B cell (primary cell): ENCODE measurements around the gene LIPA. TPM values are rescaled to one million over a fixed set of nuclear protein-coding genes. Genes with fewer than 3 reads are reported as not detected.

Experiments used
- ATAC-seq: fragments of 200-7000 bp; cut with Tn5 transposase; one replicate; pipeline ENCODE4 v1.10.0; 2021; ENCODE audit warnings: low read depth, mild to moderate bottlenecking, moderate number of reproducible peaks, moderate library complexity
- CTCF ChIA-PET: fragments of 350-600 bp; sonication (Branson Sonifier 250); formaldehyde crosslinking; loops from one replicate; lab custom pipeline; 2021; ENCODE audit warnings: antibody characterized with exemption, inconsistent platforms; lab: Charles Lee
- POLR2A ChIA-PET: fragments of 350-600 bp; sonication (Branson Sonifier 250); formaldehyde crosslinking; loops from one replicate; lab custom pipeline; 2021; ENCODE audit warnings: antibody characterized with exemption; lab: Charles Lee
- DNase-seq: peaks from one replicate; pipeline ENCODE4 v3.0.0; 2013
- H2AFZ ChIP-seq: 2 replicates; pipeline ENCODE4 v1.6.1; 2012; ENCODE audit warnings: mild to moderate bottlenecking, low read depth, low read length; ENCODE audit not compliant: insufficient read depth, poor library complexity, severe bottlenecking
- H3K27ac ChIP-seq, 2 donors: 1 replicate in 1 of 2; 2 replicates in 1 of 2; pipeline ENCODE4 v1.5.1; 2012 to 2013; ENCODE audit warnings: low read length in 2 of 2, mild to moderate bottlenecking in 2 of 2, moderate library complexity in 1 of 2
- H3K27me3 ChIP-seq, 4 experiments: fragments of 200-600 bp in 1 of 4; sonication (generic) in 1 of 4; replicated peaks in 1 of 4; 1 replicate in 2 of 4; 2 replicates in 2 of 4; pipeline versions ENCODE4 v1.6.1 to v1.7.0; 2013 to 2016; ENCODE audit warnings: low read length in 3 of 4, mild to moderate bottlenecking in 2 of 4, mixed read lengths in 1 of 4, moderate library complexity in 1 of 4; ENCODE audit not compliant: insufficient read depth in 4 of 4, control insufficient read depth in 3 of 4; ENCODE audit errors: control extremely low read depth in 1 of 4
- H3K36me3 ChIP-seq, 2 experiments: replicated peaks in 1 of 2; 1 replicate in 1 of 2; 2 replicates in 1 of 2; pipeline versions ENCODE4 v1.6.1 to v1.7.1; 2013; ENCODE audit warnings: low read length in 1 of 2; ENCODE audit not compliant: insufficient read depth in 2 of 2, control insufficient read depth in 1 of 2; ENCODE audit errors: control extremely low read depth in 1 of 2, extremely low read depth in 1 of 2
- H3K4me1 ChIP-seq, 2 donors: fragments of 200-600 bp in 1 of 2; sonication (generic) in 1 of 2; 1 replicate in 1 of 2; 2 replicates in 1 of 2; pipeline versions ENCODE4 v1.5.1 to v1.6.1; 2013 to 2017; ENCODE audit warnings: low read length in 2 of 2; ENCODE audit not compliant: control insufficient read depth in 2 of 2, insufficient read depth in 2 of 2
- H3K4me2 ChIP-seq: replicated peaks from 2 replicates; pipeline ENCODE3; 2012; ENCODE audit warnings: mild to moderate bottlenecking, low read depth, low read length; ENCODE audit not compliant: poor library complexity, severe bottlenecking
- H3K4me3 ChIP-seq, 5 experiments: fragments of 200-600 bp in 1 of 5; sonication (generic) in 1 of 5; 1 replicate in 3 of 5; 2 replicates in 2 of 5; pipeline versions ENCODE4 v1.5.1 to v1.7.0; 2011 to 2016; ENCODE audit warnings: low read length in 4 of 5, mild to moderate bottlenecking in 4 of 5, low read depth in 2 of 5, control low read depth in 1 of 5, moderate library complexity in 1 of 5; ENCODE audit not compliant: insufficient read depth in 1 of 5; ENCODE audit errors: control extremely low read depth in 1 of 5, extremely low read depth in 1 of 5
- H3K79me2 ChIP-seq: fragments of 200-600 bp; sonication (generic); one replicate; pipeline ENCODE4 v1.6.0; 2016; ENCODE audit warnings: low read length; ENCODE audit not compliant: control insufficient read depth, insufficient read depth
- H3K9ac ChIP-seq: fragments of 200-600 bp; sonication (generic); 2 replicates; pipeline ENCODE4 v1.6.1; 2017; ENCODE audit warnings: mild to moderate bottlenecking, low read length, moderate library complexity
- H3K9me3 ChIP-seq, 3 donors: one replicate each; pipeline versions ENCODE4 v1.6.1 to v1.7.1; 2013; ENCODE audit warnings: low read length in 2 of 3; ENCODE audit not compliant: control insufficient read depth in 2 of 3, insufficient read depth in 1 of 3; ENCODE audit errors: control extremely low read depth in 1 of 3
- H4K20me1 ChIP-seq: 2 replicates; pipeline ENCODE4 v1.6.0; 2012; ENCODE audit warnings: mild to moderate bottlenecking, low read length; ENCODE audit not compliant: insufficient read depth, control insufficient read depth, poor library complexity, severe bottlenecking
- H3K27ac Mint-ChIP-seq: one replicate; pipeline ENCODE4 v1.8.0; 2021; ENCODE audit warnings: mixed read lengths
- H3K27me3 Mint-ChIP-seq: one replicate; pipeline ENCODE4 v1.8.0; 2021; ENCODE audit warnings: mixed read lengths
- H3K4me1 Mint-ChIP-seq: one replicate; pipeline ENCODE4 v1.8.0; 2021; ENCODE audit warnings: mixed read lengths
- H3K4me3 Mint-ChIP-seq: one replicate; pipeline ENCODE4 v1.8.0; 2021; ENCODE audit warnings: mixed read lengths
- H3K9me3 Mint-ChIP-seq: one replicate; pipeline ENCODE4 v1.8.0; 2022; ENCODE audit warnings: mixed read lengths; ENCODE audit not compliant: insufficient read depth
- CTCF ChIP-seq: fragments of 200-600 bp; IDR thresholded peaks from one replicate; pipeline ENCODE4 v1.8.0; 2022; ENCODE audit warnings: antibody characterized with exemption, mild to moderate bottlenecking
- EZH2 ChIP-seq: IDR thresholded peaks from 2 replicates; pipeline ENCODE4 v1.6.1; 2012; ENCODE audit warnings: borderline replicate concordance, low read depth, mild to moderate bottlenecking, moderate library complexity, low read length; ENCODE audit not compliant: insufficient read depth, poor library complexity, severe bottlenecking
- WGBS: methylation state at CpG from one replicate; pipeline ENCODE4 v1.1.5; 2013; ENCODE audit warnings: missing lambda C conversion rate; ENCODE audit not compliant: insufficient coverage; 5-methylcytosine and 5-hydroxymethylcytosine counted together
- intact Hi-C: fragments of 100-400 bp; cut with micrococcal nuclease; formaldehyde crosslinking; loops from one replicate; pipeline ENCODE4 v1.10.0; 2022
- polyA plus RNA-seq: library from polyadenylated mRNA; depleted of rRNA; stranded (reverse); fragments of >200 nt; gene quantifications from 2 replicates; pipeline ENCODE4 v1.2.3, GENCODE V29; 2012
- total RNA-seq, 2 donors: library from RNA; stranded (reverse); fragments of 120-200 nt in 1 of 2; gene quantifications; 1 replicate in 1 of 2; 2 replicates in 1 of 2; pipeline versions ENCODE4 v1.2.3 to v1.2.4, GENCODE V29; 2013 to 2022

LIPA gene
- total and polyA plus RNA-seq, 2 donors (not counting 1 experiment from before 2014, with no cell fraction given) = 16.4 to 36.5 TPM

GRCh38 chr10:89241026-89241425 lies 10.5 kb downstream of the LIPA start:
- H3K4me1 Mint-ChIP-seq = peaks cover 39% of the 10 kb centered on the region
- Histone ChIP-seq H3K4me2 (no peak overlapping the region), H3K4me3 (no peak overlapping the region), H3K79me2 (peaks cover 20% of the 10 kb centered on the region), H3K27me3 (no peaks in the 10 kb centered on the region), H3K4me1 (peaks cover 31 to 40% of the 10 kb centered on the region in 2 donors), H4K20me1 (no peaks in the 10 kb centered on the region), H3K9ac (no peak overlapping the region), H2AFZ (no peak overlapping the region), H3K36me3 (peaks cover 1 to 28% of the 10 kb centered on the region in 2 experiments), H3K9me3 (no peaks in the 10 kb centered on the region), H3K27ac (no peak overlapping the region)
- H3K9me3 Mint-ChIP-seq = no peaks in the 10 kb centered on the region
- TF ChIP-seq EZH2 = no peak
- TF ChIP-seq CTCF = no peak
- intact Hi-C loops = no loop called here
- H3K27me3 Mint-ChIP-seq = no peaks in the 10 kb centered on the region
- DNase-seq (no peak), ATAC-seq (no peak)
- ChIA-PET POLR2A (no interaction called here), CTCF (interaction anchor here (1.5 to 6.6 kb wide), 2 partner anchors 25 to 211 kb away, joined by 3 to 71 read pairs; no protein-coding TSS in a partner anchor)
- no peak overlapping the region for H3K4me3 Mint-ChIP-seq
- no peak overlapping the region for H3K27ac Mint-ChIP-seq
- 100% methylated on average over 2 of the region's 3 CpGs for WGBS

GRCh38 chr10:89240519-89240918 lies 11.1 kb downstream of the LIPA start:
- TF ChIP-seq CTCF = no peak
- TF ChIP-seq EZH2 = no peak
- Histone ChIP-seq H3K79me2 (peaks cover 23% of the 10 kb centered on the region), H3K9ac (no peak overlapping the region), H3K4me3 (no peak overlapping the region), H3K4me1 (peaks cover 26 to 36% of the 10 kb centered on the region in 2 donors), H3K36me3 (peaks cover 0 to 29% of the 10 kb centered on the region in 2 experiments), H3K9me3 (no peaks in the 10 kb centered on the region), H2AFZ (no peak overlapping the region), H3K27ac (no peak overlapping the region), H3K27me3 (no peaks in the 10 kb centered on the region), H3K4me2 (no peak overlapping the region), H4K20me1 (no peaks in the 10 kb centered on the region)
- H3K27ac Mint-ChIP-seq = no peak overlapping the region
- ChIA-PET POLR2A (no interaction called here), CTCF (interaction anchor here (1.5 to 6.6 kb wide), 2 partner anchors 24 to 211 kb away, joined by 3 to 71 read pairs; no protein-coding TSS in a partner anchor)
- ATAC-seq = no peak
- no peak for DNase-seq
- 100% methylated on average over 2 of the region's 3 CpGs for WGBS
- no peaks in the 10 kb centered on the region for H3K27me3 Mint-ChIP-seq
- H3K4me3 Mint-ChIP-seq = no peak overlapping the region
- peaks cover 34% of the 10 kb centered on the region for H3K4me1 Mint-ChIP-seq
- H3K9me3 Mint-ChIP-seq = no peaks in the 10 kb centered on the region
- intact Hi-C loops = no loop called here
